ENCODE results near the gene MAP1B. TPM values are rescaled to one million over a fixed set of nuclear protein-coding genes. Genes with fewer than 3 reads are reported as not detected.

The MAP1B gene
- total RNA-seq (2021; ENCODE audit: unreplicated experiment) (8.9 TPM), Bru-seq, nascent RNA (percentile 68 among the genes with signal in this experiment), BruChase-seq, experiment 1, labeled RNA remaining after a 6-hour chase (percentile 90 among the genes with signal in this experiment), BruChase-seq, experiment 2, labeled RNA remaining after a 2-hour chase (percentile 70 among the genes with signal in this experiment)
- polyA plus RNA-seq (2012): 5.7 and 8.1 TPM in 2 replicates
- long read RNA-seq, partial matches to known transcripts: 19 of 20 reads
- long read RNA-seq, other reads (novel, unspliced or antisense): 1 of 20 reads

GRCh38 chr5:72107131-72107900 is at the start of gene MAP1B:
TSS of gene MAP1B (plus strand) at chr5:72107475. CDS start at chr5:72107532, 57 bp downstream.
- CTCF ChIA-PET: no interaction called here
- TF ChIP-seq ZNF274 (IDR thresholded peaks at IDR 0.05; ENCODE audit: low read depth, low read length): no peak
- peak; percentile 44; the same call in 1 of the 2 replicates for TF ChIP-seq POLR2AphosphoS5 (IDR thresholded peaks at IDR 0.05; ENCODE audit: low read depth, low read length)
- no peak for TF ChIP-seq SRF (IDR thresholded peaks at IDR 0.05; ENCODE audit: low read depth)
- no peak for TF ChIP-seq SIN3A (IDR thresholded peaks at IDR 0.05; ENCODE audit: low read depth)
- TF ChIP-seq POLR2A (IDR thresholded peaks at IDR 0.05; ENCODE audit: borderline replicate concordance, extremely low read depth, insufficient read depth, insufficient read length): peak; percentile 20
- TF ChIP-seq CBX3 (IDR thresholded peaks at IDR 0.05; ENCODE audit: low read depth): no peak
- no peak for TF ChIP-seq RAD21 (IDR thresholded peaks at IDR 0.05; ENCODE audit: low read depth)
- TF ChIP-seq ZFX (IDR thresholded peaks at IDR 0.05): no peak
- TF ChIP-seq REST (IDR thresholded peaks at IDR 0.05; ENCODE audit: low read depth): no peak
- no peak for TF ChIP-seq CTCF (IDR thresholded peaks at IDR 0.05 in 2 of 3, conservative IDR thresholded peaks at IDR 0.05 in 1 of 3; ENCODE audit: borderline replicate concordance in 1 of 3, insufficient read depth in 1 of 3, low read depth in 2 of 3, low read length in 2 of 3)
- TF ChIP-seq FOSL1 (IDR thresholded peaks at IDR 0.05; ENCODE audit: low read depth): no peak
- no peak for TF ChIP-seq ATF3 (IDR thresholded peaks at IDR 0.05)
- TF ChIP-seq MAX (IDR thresholded peaks at IDR 0.05): no peak; the same call in 1 of the 2 replicates
- TF ChIP-seq CEBPB (IDR thresholded peaks at IDR 0.05; ENCODE audit: low read depth): no peak
- TF ChIP-seq EZH2 (IDR thresholded peaks at IDR 0.05): no peak
- peak; percentile 67 for TF ChIP-seq TCF7L2 (IDR thresholded peaks at IDR 0.05; ENCODE audit: borderline replicate concordance, extremely low read depth, insufficient read depth, insufficient read length)
- no peaks in the 10 kb centered on the region for H3K9me2 ChIP-seq (ENCODE audit: insufficient read depth)
- H2AFZ ChIP-seq (ENCODE audit: low read depth, low read length, poor library complexity, severe bottlenecking): peak within 1 kb of the TSS; percentile 55
- POLR2A ChIA-PET: interaction anchor here (0.8 to 1.0 kb wide), 2 partner anchors 15 to 16 kb away, joined by 3 read pairs; no protein-coding TSS in a partner anchor
- H3K36me3 ChIP-seq (ENCODE audit: control insufficient read depth in 1 of 2, insufficient read depth in 2 of 2, low read length in 2 of 2): no peaks in the 10 kb centered on the region; a peak in 1 of 4 replicates
- DNase-seq (ENCODE audit: low read depth, low spot score) (no peak), ATAC-seq (peak; percentile 89)
- peak within 1 kb of the TSS; percentile 76 for H3K4me2 ChIP-seq (ENCODE audit: low read length)
- no peaks in the 10 kb centered on the region for H3K79me2 ChIP-seq (ENCODE audit: insufficient read depth, low read length)
- TSS peak; percentile 26 for BruUV-seq (replicated peaks)
- H3K27me3 ChIP-seq (ENCODE audit: insufficient read depth, low read length): no peaks in the 10 kb centered on the region
- H3K27ac ChIP-seq (ENCODE audit: low read depth, low read length): peak within 1 kb of the TSS; percentile 33; the same call in 1 of the 2 replicates
- intact Hi-C loops (cut with micrococcal nuclease): no loop called here
- H3K9ac ChIP-seq (ENCODE audit: low read length): peak within 1 kb of the TSS; percentile 25; the same call in 1 of the 2 replicates
- RAD21 ChIA-PET (ENCODE audit: low non-redundant PET in 1 of 2, low total read pairs in 2 of 2, uncharacterized antibody in 2 of 2, unreplicated experiment in 2 of 2): no interaction called here
- no peaks in the 10 kb centered on the region for H3K9me3 ChIP-seq (ENCODE audit: control insufficient read depth in 1 of 2, insufficient read depth in 1 of 2, low read depth in 1 of 2, low read length in 2 of 2)
- no peaks in the 10 kb centered on the region for H4K20me1 ChIP-seq (ENCODE audit: insufficient read depth)
- H3K4me1 ChIP-seq (ENCODE audit: control insufficient read depth in 1 of 2, insufficient read depth in 2 of 2, low read length in 2 of 2): peaks cover 0 to 11% of the 10 kb centered on the region in 2 experiments; a peak in 1 of 4 replicates
- peak within 1 kb of the TSS; percentile 52 to 58 for H3K4me3 ChIP-seq (replicated peaks in 1 of 2; ENCODE audit: low read depth in 1 of 2, low read length in 2 of 2)
